Hematopoietic multipotent progenitor cell treated with erythropoietin and hydrocortisone succinate and interleukin-3 and kit ligand, for 15 days (in vitro differentiated cells): ENCODE data around the gene DPH2.

Experiments used
- DNase-seq: peaks from one replicate; pipeline ENCODE4 v3.0.0-alpha.2; 2015; ENCODE audit warnings: low spot score

The DPH2 gene

DNA sequence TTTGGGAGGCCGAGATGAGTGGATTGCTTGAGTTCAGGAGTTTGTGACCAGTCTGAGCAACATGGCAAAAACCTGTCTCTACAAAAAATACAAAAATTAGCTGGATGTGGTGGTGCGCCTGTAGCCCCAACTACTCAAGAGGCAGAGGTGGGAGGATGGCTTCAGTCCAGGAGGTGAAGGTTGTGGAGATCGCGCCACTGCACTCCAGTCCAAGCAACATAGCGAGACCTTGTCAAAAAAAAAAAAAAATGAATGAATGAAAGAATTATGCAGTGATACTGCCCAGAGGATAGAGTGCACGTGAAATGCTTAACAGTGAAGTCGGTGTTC is 429 bp upstream of the DPH2 start:
- DNase-seq: no peak

DNA sequence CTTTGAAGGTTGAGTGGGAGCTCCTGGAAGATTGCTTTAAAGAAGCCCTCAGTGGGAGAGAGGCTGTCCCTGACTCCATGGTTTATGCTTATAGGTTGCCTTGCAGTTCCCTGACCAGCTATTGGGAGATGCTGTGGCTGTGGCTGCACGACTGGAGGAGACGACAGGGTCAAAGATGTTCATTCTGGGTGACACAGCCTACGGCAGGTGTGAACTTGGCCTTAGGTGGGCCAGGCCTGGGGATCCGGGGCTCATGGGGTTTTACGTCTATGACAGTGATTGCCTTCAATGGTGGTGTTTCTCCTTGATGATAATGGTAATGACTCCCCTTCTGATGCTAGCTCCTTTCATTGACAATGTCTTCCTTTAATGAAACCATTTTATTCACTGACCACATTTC is 692 bp downstream of the DPH2 start:
- no peak for DNase-seq

DNA sequence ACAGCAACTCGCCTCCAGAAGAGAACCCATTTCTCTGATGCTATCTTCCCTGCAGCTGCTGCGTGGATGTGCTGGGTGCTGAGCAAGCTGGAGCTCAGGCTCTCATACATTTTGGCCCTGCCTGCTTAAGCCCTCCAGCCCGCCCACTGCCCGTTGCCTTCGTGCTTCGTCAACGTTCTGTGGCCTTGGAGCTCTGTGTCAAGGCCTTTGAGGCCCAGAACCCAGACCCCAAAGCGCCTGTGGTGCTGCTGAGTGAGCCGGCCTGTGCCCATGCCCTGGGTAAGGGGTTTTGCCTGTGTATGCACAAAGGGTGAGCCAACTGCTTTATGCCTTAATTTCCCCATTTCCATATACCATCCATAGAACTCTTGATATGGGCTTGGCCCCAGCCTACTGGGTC is 1.1 kb downstream of the DPH2 start:
- DNase-seq: no peak

DNA sequence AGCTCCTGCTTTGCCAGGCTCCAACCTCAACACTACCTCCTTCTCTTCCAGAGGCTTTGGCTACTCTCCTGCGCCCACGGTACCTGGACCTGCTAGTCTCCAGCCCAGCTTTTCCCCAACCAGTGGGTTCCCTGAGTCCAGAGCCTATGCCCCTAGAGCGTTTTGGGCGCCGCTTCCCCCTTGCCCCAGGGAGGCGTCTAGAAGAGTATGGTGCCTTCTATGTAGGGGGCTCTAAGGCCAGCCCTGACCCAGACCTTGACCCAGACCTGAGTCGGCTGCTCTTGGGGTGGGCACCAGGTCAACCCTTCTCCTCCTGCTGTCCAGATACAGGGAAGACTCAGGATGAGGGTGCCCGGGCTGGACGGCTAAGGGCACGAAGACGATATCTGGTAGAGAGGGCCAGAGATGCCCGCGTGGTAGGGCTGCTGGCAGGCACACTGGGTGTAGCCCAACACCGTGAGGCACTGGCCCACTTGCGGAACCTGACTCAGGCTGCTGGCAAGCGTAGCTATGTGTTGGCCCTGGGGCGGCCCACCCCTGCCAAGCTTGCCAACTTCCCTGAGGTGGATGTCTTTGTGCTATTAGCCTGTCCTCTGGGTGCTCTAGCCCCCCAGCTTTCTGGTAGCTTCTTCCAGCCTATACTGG is 1.6 kb downstream of the DPH2 start:
- DNase-seq: no peak

DNA sequence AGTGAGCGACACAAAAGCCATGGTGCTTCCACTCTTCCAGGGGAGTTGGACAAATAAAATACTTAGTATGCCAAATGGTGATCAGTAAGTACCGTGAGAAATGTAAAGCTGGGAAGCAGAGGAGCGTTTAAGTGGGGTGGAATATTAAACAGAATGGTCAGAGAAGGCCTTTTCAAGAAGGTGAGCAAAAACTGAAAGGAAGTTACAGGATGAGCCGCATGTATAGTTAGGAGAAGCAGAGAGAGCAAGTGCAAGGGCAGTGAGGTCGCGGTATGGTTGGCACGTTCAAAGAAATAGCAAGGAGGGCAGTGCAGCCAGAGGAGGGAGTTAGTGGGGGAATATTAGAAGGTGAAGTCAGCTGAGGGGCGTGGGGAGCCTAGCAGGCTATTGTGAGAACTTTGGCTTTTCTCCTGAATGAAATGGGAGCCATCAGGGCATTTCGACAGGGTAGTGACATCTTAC is 4.2 kb downstream of the DPH2 start:
- DNase-seq: no peak

DNA sequence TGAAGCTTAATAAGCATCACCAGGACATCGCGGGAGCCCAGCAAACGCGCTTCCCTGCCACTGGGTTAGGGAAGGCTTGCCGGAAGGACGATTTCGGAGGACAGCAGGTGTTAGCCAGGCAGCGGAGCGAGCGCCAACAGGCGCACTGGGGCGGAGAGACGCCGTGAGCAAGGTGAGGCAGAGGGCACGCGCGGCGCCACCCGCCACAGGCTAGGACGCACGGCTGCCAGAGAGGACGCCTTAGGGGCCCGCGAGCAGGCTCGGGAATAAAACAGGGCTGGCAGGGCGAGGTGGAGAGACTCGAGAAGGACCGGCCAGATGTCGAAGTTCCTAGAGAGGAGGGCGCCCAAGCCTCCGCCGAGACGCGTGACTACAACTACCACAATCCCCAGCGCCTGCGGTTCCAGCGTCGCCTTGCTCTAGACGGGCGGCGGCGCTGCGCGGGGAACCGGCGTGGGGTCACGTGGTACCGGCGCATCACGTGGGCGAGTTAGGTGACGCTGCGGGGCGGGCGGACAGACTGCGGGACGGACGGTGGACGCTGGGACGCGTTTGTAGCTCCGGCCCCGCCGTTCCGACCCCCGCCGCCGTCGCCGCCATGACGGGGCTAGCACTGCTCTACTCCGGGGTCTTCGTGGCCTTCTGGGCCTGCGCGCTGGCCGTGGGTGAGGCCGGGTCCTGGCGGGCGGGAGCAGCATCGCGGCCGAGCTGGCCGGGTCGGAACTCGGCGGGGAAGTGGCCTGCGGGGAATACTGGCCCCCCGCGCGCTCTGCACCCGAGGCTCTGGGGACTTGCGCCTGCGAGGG is 4.8 kb downstream of the DPH2 start, which contains the start of gene ATP6V0B:
ATP6V0B (plus strand) TSS at position 518 of the 806 bp plus-strand sequence; CDS start at position 599, 81 bp downstream.
- DNase-seq: peak; percentile 96

DNA sequence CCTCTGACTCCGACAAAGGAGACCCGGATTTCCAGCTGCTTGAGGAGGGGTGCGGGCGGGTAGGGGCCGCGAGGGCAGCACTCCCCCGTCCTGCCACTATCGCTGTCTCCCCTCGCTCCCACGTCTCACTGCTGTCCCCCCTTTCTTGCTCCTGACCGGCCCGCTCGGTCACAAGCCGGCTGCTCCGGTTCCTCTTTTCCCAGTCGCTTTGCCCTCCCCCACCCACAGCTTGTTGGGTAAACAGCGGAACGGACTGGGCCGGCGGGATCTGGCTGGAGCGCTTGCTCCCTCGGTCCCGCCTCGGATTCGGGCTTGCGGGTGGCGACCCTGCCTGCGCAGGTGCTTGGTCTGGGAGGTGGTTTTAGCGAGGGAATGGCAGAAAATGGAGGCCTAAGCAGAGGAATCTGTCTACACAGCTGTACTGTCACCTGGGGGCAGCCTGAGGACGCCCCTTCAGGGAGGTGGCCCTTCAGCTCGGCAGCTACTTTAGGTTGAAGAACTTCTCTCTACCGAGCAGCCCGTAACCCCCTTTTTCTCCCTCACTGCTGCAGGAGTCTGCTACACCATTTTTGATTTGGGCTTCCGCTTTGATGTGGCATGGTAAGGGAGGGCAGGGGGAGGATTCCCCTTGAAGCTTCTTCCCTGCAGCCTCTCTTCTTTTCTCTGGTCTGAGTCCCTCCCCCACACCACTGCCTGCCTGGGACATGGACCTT is 5.6 kb downstream of the DPH2 start:
- no peak for DNase-seq

DNA sequence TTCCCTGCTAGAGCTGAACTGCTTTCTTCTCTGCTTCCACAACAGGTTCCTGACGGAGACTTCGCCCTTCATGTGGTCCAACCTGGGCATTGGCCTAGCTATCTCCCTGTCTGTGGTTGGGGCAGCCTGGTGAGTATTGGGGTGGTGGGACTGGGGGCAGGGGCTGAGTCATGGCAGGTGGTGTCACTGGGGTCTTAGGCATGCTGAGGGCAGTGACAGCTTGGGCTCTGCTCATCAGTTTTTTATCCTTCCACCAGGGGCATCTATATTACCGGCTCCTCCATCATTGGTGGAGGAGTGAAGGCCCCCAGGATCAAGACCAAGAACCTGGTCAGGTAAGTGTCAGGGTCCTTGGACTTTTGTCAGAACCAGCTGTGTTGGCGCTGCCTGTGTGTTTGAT is 6.2 kb downstream of the DPH2 start:
- DNase-seq: no peak

DNA sequence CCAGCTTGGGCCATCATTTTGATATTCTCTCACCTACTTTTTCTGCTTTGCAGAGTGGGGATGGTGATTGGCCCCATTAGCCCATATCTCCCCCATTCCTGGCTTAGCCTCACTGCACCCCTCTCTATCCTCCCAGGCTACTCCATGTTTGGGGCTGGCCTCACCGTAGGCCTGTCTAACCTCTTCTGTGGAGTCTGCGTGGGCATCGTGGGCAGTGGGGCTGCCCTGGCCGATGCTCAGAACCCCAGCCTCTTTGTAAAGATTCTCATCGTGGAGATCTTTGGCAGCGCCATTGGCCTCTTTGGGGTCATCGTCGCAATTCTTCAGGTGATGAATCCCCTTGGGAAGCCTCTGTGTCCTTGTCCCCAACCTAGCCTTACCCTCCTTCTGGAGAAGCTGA is 7.1 kb downstream of the DPH2 start:
- DNase-seq: no peak

DNA sequence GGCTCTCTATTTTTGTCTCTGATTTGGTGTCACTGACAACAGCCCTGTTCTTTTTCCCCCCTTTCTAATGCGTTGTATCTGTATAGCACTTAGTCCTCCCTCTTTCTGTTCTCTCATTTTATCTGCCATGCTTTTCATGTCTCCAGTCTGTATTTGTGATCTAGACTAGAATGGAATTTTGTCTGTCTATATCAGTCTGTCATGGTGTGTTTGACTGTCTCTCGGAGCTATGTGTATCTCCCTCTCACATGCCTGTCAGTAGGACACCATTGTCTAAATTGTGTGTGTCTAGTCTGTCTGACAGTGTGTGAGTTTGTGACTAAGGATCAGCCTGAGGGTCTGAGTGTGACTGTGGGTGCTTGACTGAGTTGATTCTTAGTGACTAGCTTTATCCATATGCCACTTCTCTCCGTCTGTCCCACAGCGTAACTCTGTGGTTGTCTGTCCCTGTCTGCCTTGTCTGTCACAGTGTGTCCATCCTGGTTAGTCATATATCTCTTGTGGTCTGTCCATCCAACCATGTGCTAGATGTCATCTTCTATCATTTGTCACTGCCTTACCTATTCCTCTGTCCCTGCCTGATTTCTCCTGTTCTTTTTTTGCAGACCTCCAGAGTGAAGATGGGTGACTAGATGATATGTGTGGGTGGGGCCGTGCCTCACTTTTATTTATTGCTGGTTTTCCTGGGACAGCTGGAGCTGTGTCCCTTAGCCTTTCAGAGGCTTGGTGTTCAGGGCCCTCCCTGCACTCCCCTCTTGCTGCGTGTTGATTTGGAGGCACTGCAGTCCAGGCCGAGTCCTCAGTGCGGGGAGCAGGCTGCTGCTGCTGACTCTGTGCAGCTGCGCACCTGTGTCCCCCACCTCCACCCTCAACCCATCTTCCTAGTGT is 7.8 kb downstream of the DPH2 start:
- DNase-seq: no peak

DNA sequence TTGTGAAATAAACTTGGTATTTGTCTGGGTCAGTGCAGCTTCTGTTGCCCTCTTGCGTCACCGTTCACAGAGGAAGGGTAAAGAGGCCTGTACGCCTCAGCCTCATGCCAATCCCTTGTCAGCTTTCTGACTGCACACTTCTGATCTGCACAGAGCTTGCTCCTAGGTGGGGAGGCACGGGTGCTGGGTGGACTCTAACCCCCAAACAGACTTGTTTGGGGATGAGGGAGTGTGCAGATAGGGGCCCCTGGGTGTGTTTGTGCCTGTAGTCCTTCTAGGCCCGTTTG is 8.4 kb downstream of the DPH2 start:
- DNase-seq: no peak

DNA sequence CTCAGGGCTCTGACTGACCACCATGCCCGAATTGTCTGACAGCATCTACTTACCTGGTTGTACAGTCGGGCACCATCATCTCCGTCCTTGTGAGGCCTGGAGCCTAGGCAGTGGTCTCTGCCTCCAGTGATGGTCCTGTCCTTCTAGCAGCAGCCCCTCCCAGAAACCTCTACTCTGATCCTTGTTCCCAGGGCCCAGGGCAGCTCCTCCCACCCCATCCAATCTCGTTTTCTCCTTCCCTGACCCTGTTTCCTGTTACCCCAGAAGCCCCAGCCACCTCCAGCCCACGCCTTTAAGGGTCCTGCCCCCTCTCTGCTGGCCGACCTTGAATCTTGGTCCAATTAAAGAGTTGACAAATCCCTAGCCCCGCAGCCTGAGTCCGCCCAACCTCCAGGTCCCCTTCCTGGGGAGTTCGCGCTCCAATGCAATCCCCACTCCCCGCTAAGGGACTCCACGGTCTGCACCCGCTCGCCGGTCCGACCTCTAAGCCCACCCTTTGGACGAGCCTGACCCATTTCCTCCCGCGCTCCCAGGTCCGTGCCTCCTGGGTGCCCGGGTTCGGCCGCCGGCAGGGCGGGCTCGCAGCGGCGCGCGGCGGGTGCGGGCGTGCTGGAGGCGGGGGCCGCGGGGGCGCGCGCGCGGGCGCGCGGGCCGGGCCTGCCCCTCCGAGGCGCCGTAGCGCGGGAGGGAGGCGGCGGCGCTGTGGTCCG is 8.9 kb downstream of the DPH2 start, which contains the start of gene B4GALT2:
B4GALT2 (plus strand) TSS at position 660 of the 710 bp plus-strand sequence. CDS start 1,951 bp downstream, outside the sequence.
- peak; percentile 36 for DNase-seq

DNA sequence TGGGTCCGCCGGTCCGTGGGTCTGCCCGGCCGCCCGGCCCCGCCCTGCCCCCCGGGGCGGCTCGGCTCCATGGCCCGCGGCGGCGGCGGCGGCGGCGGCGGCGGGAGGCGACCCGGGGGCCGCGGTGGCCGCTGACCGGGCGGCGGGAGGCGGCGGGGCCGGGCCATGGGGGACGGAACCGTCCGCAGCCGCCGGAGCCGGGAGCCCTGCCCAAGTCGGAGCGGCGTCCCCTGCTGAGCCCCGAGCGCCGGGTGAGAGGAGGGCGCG is 9.4 kb downstream of the DPH2 start:
- DNase-seq: no peak

DNA sequence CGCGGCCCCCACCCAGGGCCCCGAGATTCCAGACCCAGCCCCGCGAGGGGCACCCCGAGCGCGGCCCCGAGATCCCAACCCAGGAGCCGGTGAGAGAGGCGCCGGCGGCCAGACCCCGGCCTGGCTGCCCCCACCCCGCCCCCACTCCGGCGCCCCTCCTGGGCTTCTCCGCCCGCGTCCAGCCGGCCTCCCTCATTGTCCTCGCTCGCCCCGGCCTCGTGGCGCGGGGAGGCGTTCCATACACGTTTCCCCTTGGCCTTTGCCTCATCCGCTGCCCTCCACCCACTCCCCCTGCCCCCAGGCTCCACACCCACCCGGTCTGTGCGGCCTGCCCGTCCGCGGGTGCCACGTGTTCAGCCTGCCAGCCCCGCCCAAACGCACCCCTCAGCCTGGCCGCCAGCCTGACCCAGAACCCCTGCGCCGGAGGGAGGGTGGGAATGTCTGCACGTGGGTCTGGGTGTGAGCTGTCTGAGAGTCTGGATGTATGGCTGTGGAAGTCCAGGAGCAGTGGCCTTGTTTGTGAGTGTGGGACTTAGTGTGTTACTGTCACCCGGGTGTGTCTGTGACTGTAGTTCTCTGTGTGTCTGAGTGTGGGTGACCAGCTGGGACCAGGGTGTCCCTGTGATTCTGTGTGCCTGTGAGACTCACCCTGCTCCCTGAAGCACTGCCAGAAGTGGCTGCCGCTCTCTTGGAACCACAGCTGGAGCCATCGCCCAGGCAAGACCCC is 9.9 kb downstream of the DPH2 start:
- no peak for DNase-seq

DNA sequence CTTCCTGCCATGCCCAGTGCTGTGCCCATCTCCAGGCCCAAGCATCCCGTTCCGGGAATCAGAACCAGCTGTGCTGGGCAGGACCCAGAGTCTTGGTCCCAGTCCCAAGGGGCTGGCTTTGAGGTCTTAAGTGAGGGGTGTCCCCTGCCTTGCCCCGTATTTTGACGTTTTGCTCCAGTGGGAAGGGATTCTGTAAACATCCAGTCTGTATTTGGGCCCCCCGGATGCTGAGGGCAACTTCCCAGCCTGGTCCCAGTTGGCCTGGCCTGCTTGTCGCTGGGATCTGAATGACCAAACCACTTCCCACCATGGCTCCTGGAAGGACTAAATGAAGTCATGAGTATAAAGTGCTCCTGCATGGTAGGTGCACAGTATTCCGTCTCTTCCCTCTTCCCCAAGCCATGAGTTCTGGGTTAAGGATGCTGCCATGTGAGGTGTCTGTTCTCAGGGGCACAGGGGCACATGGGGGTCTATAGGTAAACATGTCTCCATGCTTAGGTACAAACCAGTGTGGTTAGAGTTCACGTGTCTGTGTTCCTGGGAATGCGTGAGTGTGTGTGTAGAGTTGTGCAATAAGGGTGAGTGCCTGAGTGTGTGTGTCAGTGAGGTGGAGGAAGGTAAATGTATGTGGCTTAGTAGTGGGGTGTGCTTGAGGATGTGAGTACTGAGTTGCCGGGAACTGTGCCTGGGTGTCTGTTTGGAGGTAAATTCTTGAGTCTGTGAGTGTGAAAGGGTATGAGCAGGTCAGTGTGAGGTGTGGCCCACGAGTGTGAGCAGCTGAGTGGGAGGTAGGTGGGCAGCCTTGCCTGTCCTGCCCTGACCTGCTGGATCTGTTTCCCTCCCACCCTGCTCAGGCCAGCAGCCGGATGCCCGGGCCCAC is 10.7 kb downstream of the DPH2 start:
- DNase-seq: no peak

DNA sequence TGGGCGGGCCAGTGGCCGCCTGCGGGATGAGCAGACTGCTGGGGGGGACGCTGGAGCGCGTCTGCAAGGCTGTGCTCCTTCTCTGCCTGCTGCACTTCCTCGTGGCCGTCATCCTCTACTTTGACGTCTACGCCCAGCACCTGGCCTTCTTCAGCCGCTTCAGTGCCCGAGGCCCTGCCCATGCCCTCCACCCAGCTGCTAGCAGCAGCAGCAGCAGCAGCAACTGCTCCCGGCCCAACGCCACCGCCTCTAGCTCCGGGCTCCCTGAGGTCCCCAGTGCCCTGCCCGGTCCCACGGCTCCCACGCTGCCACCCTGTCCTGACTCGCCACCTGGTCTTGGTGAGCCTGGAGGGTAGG is 11.3 kb downstream of the DPH2 start:
- no peak for DNase-seq

DNA sequence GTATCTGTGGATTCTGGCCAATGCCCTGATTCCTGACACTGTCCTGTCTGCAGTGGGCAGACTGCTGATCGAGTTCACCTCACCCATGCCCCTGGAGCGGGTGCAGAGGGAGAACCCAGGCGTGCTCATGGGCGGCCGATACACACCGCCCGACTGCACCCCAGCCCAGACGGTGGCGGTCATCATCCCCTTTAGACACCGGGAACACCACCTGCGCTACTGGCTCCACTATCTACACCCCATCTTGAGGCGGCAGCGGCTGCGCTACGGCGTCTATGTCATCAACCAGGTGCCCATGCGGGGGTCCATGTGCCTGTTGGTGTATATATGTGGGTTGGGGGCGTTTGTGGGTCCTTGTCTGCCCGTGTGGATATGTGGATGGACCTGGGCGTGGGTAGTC is 11.8 kb downstream of the DPH2 start:
- DNase-seq: no peak

DNA sequence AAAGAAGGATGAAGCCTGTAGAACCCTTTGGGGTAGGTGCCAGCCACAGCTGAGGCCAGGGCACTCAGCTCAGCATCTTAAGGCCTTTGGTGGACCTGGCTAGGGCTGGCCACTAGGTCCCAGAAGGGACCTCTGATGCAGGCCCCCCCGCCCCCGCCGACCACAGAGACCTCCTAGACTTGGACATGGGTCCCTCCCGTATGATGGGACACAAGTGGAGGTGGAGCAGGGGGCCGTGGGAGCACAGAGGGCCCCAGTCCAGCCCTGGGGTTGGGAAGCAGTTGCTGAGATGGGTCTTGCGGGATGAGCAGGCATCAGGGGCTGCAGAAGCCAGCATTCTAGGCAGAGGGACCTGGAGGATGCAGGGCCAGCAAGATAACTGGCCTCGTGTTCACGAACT is 12.4 kb downstream of the DPH2 start:
- DNase-seq: no peak

DNA sequence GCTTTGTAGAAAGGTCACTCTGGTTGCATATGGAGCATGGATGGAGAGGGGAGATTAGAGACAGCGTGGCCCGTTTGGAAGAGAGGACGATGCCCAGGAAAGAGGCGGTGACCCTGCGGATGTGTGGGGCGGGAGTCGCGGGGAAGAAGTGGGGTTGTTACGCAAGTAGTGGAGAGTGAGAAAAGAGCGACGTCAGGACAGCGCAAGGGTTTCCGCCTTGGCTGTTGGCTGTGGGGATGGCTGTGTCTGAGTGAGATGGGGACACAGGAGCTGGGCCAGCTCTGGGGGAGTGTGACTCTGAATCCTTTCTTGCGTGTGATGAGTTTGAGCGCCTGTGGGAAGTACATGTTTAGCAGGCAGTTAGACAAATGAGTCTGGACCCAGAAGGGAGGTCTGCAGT is 13.0 kb downstream of the DPH2 start:
- DNase-seq: no peak

DNA sequence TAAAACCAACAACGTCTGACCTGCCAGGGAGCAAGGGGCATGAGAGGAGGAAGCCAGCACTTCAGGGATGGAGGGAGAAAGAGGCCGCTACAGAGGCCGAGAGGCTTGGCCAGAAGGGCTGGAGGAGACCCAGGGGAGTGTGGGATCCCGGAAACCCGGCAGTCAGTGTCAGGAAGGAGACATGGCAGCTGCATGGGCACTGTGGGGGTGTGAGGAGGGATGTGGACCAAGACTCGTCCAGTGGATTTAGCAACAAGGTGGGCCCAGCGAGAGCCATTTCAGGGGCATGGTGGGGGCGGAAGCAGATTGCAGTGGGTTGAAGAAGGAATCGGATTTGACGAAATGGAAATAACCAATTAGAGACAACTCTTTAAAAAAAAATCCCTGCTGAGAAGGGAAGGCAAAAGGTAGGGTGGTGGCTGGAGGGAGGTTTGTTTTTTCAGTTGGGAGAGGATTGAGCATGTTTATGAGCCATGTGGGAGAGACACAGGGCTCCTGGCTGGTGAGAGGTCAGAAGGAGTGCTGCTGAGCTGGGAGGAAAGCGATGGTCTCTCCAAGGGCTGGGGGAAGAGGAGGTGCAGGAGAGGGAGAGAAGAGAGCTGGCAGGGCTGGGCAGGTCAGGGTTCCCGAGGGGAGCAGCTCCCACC is 13.6 kb downstream of the DPH2 start:
- DNase-seq: no peak
